ENCODE data around the gene GDI1. TPM values are rescaled to one million over a fixed set of nuclear protein-coding genes. Genes with fewer than 3 reads are reported as not detected.

GDI1 gene
- total and polyA plus RNA-seq, 10 of the 15 experiments (the other 5 are each of a cell fraction or from before 2014, with no cell fraction given) = 0.92 to 102 (median 49.6) TPM

DNA sequence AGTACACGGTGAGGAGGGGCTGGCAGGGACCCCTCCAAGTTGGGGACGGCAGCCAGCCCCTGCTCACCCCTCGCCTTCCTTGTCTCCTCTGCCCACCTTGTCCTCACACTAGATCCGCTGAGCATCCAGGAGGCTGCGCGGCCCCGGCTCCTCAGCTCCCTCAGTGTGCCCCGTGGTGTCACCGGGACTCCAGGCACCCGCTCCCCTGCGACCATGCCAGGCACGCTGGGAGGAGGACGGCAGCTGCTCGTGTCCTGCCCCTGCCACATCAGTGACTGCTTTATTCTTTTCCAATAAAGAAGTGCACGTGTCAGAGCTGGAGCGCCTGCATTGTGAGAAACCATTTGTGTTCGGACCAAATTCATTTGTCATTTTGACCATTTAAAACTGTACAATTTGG lies 13.4 kb downstream of the GDI1 start (continued):
- TF ChIP-seq, protein P1, sequence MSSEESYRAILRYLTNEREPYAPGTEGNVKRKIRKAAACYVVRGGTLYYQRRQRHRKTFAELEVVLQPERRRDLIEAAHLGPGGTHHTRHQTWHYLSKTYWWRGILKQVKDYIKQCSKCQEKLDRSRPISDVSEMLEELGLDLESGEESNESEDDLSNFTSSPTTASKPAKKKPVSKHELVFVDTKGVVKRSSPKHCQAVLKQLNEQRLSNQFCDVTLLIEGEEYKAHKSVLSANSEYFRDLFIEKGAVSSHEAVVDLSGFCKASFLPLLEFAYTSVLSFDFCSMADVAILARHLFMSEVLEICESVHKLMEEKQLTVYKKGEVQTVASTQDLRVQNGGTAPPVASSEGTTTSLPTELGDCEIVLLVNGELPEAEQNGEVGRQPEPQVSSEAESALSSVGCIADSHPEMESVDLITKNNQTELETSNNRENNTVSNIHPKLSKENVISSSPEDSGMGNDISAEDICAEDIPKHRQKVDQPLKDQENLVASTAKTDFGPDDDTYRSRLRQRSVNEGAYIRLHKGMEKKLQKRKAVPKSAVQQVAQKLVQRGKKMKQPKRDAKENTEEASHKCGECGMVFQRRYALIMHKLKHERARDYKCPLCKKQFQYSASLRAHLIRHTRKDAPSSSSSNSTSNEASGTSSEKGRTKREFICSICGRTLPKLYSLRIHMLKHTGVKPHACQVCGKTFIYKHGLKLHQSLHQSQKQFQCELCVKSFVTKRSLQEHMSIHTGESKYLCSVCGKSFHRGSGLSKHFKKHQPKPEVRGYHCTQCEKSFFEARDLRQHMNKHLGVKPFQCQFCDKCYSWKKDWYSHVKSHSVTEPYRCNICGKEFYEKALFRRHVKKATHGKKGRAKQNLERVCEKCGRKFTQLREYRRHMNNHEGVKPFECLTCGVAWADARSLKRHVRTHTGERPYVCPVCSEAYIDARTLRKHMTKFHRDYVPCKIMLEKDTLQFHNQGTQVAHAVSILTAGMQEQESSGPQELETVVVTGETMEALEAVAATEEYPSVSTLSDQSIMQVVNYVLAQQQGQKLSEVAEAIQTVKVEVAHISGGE (CRISPR knock-in tag; IDR thresholded peaks at IDR 0.05) = no peak
- TF ChIP-seq PAX5 (IDR thresholded peaks at IDR 0.05; ENCODE audit: borderline replicate concordance, low read depth, low read length) (no peak), ZNF384 (IDR thresholded peaks at IDR 0.05; ENCODE audit: borderline replicate concordance, low read depth, low read length) (no peak), SP1 (IDR thresholded peaks at IDR 0.05; ENCODE audit: low read depth, low read length) (no peak), TCF12 (IDR thresholded peaks at IDR 0.05; ENCODE audit: low read depth, low read length) (no peak), NFXL1 (IDR thresholded peaks at IDR 0.05; ENCODE audit: borderline replicate concordance) (no peak)
- TF ChIP-seq, protein P2, sequence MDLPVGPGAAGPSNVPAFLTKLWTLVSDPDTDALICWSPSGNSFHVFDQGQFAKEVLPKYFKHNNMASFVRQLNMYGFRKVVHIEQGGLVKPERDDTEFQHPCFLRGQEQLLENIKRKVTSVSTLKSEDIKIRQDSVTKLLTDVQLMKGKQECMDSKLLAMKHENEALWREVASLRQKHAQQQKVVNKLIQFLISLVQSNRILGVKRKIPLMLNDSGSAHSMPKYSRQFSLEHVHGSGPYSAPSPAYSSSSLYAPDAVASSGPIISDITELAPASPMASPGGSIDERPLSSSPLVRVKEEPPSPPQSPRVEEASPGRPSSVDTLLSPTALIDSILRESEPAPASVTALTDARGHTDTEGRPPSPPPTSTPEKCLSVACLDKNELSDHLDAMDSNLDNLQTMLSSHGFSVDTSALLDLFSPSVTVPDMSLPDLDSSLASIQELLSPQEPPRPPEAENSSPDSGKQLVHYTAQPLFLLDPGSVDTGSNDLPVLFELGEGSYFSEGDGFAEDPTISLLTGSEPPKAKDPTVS (IDR thresholded peaks at IDR 0.05; ENCODE audit: low read depth, low read length) = no peak

DNA sequence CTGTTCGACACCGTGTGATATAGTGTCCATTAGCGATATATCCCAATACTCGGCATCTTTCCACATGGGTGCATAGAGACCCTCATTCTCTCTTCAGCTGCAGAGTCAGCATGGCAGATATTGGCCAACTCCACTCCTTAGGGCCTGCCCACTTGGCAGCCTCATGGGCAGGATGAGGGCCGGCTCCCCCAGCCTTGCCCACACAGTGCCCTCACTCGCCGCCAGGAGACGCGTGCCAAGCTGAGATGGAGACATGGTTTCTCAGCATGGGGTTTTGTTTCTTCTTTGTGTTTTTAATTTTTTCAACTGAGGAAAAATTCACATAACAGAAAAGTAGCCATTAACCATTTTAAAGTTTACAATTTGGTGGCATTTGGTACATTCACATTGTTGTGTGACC lies 15.9 kb downstream of the GDI1 start:
- in situ Hi-C loops (cut with MboI) = no loop called here
- WGBS (ENCODE audit: insufficient coverage, insufficient replicate concordance, low lambda C conversion rate, missing lambda C conversion rate) = 96% methylated on average over 9 of the region's 9 CpGs
- Histone ChIP-seq H3K4me3 (no peak overlapping the region), H3K27ac (ENCODE audit: control insufficient read depth, insufficient read depth) (no peak overlapping the region), H3K9ac (ENCODE audit: control insufficient read depth, insufficient read depth, low read length) (no peak overlapping the region), H3K9me3 (replicated peaks; ENCODE audit: control insufficient read depth, insufficient read depth, low read length) (no peaks in the 10 kb centered on the region; the same call in 2 of the 3 replicates), H3K36me3 (ENCODE audit: control insufficient read depth in 2 of 2, insufficient read depth in 2 of 2, low read length in 1 of 2) (peaks cover 0 to 2% of the 10 kb centered on the region in 2 experiments; a peak in 2 of 4 replicates), H3K27me3 (replicated peaks in 1 of 2; ENCODE audit: control insufficient read depth in 2 of 2, insufficient read depth in 2 of 2, low read length in 1 of 2) (no peaks in the 10 kb centered on the region), H2AFZ (ENCODE audit: control insufficient read depth, low read depth, low read length) (no peak overlapping the region), H3K79me2 (ENCODE audit: control insufficient read depth, insufficient read depth, low read length) (no peaks in the 10 kb centered on the region), H3K4me2 (ENCODE audit: control insufficient read depth, insufficient read depth) (no peak overlapping the region), H4K20me1 (ENCODE audit: control insufficient read depth, insufficient read depth) (no peaks in the 10 kb centered on the region), H3K4me1 (ENCODE audit: control insufficient read depth, insufficient read depth, low read length) (no peaks in the 10 kb centered on the region)
- CTCF ChIA-PET = no interaction called here
- TF ChIP-seq SREBF1 (IDR thresholded peaks at IDR 0.05; ENCODE audit: low read length) (no peak), SP1 (IDR thresholded peaks at IDR 0.05; ENCODE audit: low read depth, low read length) (no peak), BRCA1 (IDR thresholded peaks at IDR 0.05; ENCODE audit: low read depth, low read length) (no peak), ZNF207 (IDR thresholded peaks at IDR 0.05; ENCODE audit: borderline replicate concordance) (no peak)
- no TSS peak for BruUV-seq (replicated peaks)
- POLR2A ChIA-PET = interaction anchor here (1.2 kb wide), 1 partner anchor 22 kb away, joined by 3 read pairs; no protein-coding TSS in a partner anchor
- FAIRE-seq (no peak), ATAC-seq (no peak), DNase-seq (ENCODE audit: low read depth, low spot score) (no peak)
- intact Hi-C loops (cut with micrococcal nuclease; ENCODE audit: unreplicated experiment) = no loop called here
- SMC1A ChIA-PET (ENCODE audit: uncharacterized antibody, unreplicated experiment) = no interaction called here
- RAD21 ChIA-PET (ENCODE audit: unreplicated experiment) = no interaction called here
